HG02981 (cell line): ENCODE data around the gene MYOM3.

Experiments used
- ATAC-seq: cut with Tn5 transposase; IDR thresholded peaks from one replicate; pipeline ENCODE4 v1.9.1; 2021; ENCODE audit warnings: mild to moderate bottlenecking, moderate library complexity; ENCODE audit not compliant: unreplicated experiment

MYOM3 gene

GRCh38 chr1:24117132-24117531 is 5.2 kb upstream of the MYOM3 start:
- ATAC-seq: no peak

- no peak for ATAC-seq
Measured at GRCh38 chr1:24114753-24115152, 2.8 kb upstream of the MYOM3 start.

GRCh38 chr1:24113641-24114033 is 1.7 kb upstream of the MYOM3 start:
- no peak for ATAC-seq

- no peak for ATAC-seq
Measured at GRCh38 chr1:24111262-24111995, 506 bp downstream of the MYOM3 start.

DNA sequence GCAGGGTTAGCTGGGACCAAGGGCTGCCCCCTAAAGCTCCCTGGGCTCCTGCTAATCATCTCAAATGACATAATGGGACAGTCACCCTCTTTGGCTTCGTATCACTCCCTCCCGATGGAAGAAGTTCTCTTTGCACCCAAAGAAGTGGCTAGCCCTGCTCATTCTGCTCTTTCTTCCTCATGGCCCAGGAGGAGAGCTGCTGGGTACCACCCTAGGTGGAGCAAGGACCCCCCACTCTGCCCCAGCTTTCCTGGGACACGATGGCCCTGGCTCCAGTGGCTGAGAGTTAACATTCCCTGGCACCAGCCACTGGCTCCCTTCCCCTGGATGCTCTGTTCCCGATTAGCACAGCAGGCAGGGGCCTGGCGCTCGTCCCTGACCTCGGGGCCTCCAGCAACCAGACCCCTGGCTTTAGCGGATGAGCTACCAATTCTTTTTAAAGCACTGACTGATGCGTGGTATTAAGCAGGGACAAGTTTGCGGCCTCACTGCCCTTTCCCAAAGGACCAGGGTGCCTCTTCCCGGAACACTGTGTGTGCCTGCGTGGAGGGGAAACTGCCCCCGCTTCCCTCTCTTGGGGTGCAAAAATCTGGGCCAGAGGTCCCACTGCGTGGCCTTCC is 1.2 kb downstream of the MYOM3 start:
- no peak for ATAC-seq

DNA sequence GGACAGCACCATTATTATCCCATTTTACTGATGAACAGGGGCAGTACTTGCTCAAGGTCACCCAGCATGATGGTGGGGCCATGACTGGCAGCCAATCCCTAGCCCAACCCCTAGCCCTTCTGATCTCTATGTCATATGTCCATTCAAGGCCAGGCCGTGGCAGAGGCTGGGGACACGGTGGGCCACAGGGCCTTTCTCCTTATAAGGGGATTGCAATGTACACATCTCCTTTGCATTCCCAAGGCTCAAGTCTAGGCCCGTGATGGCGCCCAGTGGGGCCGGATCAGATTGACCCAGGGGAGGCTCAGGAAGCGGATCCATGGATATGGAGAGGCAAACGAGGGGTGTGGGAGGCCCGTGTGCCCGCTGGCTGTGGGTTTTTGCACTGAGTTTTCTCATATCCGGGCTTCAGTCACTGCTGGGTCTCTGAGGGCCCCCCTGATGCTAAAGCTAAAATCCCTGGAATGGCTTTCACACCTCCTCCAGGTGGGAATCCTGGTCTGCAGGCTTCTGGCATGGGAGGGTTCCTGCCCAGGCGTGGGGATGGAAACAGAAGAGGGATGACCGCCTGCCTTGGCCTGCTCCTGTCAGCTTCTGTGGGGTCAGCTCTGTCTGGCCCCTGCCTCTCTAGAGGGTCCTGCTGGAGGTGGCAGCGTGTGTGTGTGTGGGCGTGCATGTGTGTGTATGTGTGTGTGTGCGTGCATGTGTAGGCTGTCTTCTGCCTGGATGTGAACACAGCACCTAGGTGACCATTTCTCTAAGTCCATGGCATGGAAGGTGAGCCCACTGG is 2.1 kb downstream of the MYOM3 start:
- no peak for ATAC-seq

DNA sequence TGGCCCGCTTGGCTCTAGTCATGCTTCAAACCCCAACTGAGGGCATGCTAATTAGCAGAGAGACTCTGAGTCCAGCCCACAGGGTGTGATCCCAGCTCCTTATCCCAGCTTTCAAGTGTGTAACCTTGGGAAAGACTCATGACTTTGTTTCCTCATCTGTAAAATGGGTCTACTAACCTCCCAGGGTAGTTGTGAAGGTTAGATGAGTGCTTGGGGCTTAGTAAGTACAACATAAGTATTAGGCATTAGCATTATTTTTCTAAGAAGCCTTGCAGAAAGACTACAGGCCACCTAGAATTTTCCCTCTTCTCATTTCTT is 2.8 kb downstream of the MYOM3 start:
- ATAC-seq: no peak

DNA sequence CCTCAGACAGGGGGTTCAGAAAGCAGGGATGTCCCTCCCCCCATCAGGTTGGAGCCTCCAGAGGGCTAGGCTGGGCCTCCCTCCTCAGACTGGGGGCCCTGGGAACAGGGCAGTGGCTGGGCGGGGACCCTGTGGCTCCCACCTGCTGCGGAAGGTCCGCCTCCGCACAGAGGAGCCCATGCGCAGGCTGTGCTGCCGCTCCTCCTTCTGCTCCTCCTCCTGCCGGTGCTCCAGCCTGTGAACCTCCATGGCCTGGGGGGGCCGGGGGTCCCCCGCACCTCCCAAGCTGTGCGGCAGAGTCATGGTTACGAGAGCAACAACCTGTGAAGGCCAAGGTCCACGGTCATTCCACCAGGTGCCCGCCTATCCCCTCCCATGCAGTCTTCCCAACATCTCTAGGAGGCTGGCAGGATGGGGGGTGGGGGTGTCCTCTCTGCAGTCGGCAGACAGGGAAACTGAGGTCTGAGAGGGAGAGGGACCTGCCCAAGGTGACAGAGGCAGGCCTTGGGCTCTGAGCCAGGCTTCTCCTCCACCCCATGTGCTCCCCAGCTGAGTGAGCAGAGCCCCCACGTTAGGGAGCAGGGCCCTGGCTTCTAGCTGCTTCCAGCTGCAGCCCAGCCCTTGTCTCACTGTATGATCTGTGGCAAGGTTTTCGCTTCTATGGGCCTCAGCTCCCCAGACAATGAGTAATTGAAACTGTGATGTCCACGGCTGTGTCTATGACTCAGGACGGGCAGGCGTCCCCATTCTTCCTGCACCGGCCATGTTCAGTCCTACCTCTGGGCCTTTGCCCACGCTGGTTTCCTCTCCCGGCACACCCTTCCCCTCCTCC is 3.4 kb downstream of the MYOM3 start:
- no peak for ATAC-seq

GRCh38 chr1:24107462-24108138 is 4.3 kb downstream of the MYOM3 start:
- ATAC-seq: no peak

GRCh38 chr1:24105368-24106160 is 6.4 kb downstream of the MYOM3 start:
- ATAC-seq: no peak

- ATAC-seq: no peak
Measured at GRCh38 chr1:24104854-24105253, 7.1 kb downstream of the MYOM3 start.

GRCh38 chr1:24103879-24104278 is 8.1 kb downstream of the MYOM3 start:
- no peak for ATAC-seq

- ATAC-seq: no peak
Measured at GRCh38 chr1:24103408-24103807, 8.5 kb downstream of the MYOM3 start.

- no peak for ATAC-seq
Measured at GRCh38 chr1:24102961-24103360, 9.0 kb downstream of the MYOM3 start.

GRCh38 chr1:24101796-24102586 is 9.9 kb downstream of the MYOM3 start:
- ATAC-seq: no peak

DNA sequence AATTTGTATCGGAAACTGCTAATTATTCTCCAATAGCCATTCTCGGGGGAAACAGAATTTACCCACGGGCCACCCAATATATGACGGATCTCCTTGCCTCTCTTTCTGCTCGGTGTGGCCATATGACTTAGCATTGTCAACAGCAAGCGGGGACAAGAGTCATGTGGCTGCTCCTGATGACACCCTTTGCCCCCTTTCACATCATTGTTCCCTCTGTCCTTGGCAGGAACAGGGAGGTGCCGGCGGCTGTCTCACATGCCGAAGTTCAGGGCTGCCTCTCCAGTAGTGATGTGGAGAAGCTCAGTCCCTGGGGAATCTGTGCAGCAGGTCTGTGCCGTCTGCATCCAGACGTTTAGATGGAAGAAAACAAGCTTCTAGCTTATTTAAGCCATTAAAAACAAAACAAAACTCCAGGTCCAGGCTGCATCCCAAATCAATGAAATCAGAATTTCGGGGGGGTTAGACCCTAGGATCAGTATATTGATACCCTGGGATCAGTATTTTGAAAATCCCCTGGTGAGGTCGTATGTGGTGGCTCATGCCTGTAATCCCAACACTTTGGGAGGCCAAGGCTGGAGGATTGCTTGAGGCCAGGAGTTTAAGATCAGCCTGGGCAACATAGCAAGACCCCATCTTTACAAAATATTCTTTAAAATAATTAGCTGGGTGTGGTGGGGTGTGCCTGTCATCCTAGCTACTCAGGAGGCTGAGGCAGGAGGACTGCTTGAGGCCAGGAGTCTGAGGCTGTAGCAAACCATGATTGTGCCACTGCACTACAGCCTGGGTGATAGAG is 10.8 kb downstream of the MYOM3 start:
- no peak for ATAC-seq

- ATAC-seq: no peak
Measured at GRCh38 chr1:24098943-24099638, 12.8 kb downstream of the MYOM3 start.

DNA sequence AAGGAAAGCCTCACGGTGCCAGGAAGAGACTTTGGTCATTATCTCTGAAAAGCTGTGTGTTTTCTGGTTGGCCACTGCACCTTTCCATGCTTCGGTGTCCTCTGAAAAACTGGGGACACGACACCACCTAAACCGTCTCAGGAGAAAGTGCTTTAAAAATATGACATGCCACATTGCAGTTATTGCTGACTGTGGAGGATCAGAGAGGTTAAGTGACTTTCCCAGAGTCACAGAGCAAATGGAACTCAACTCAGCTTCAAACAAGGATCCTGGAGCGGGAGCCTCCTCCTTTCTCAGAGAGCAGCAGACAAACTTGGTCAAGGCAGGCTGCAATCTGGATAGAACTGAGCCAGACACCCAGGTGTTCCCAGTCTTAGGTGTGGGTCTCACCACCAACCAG is 13.8 kb downstream of the MYOM3 start:
- ATAC-seq: no peak
